HFF-Myc (cell line): ENCODE data around the gene BRF1.

Experiments
- DNase-seq: peaks from one replicate; pipeline ENCODE4 v3.0.0-alpha.2; 2011; ENCODE audit warnings: low read depth; ENCODE audit errors: extremely low read depth
- H3K4me3 ChIP-seq: replicated peaks from 2 replicates; pipeline ENCODE4 v1.5.1; 2011; ENCODE audit warnings: low read depth, mild to moderate bottlenecking, control low read depth, low read length
- CTCF ChIP-seq: IDR thresholded peaks from 2 replicates; pipeline ENCODE4 v1.5.1; 2012; ENCODE audit warnings: mild to moderate bottlenecking, low read depth, low read length, control low read depth; ENCODE audit errors: missing control alignments

BRF1 gene

GRCh38 chr14:105197211-105197641 lies 103.6 kb downstream of the BRF1 start:
- TF ChIP-seq CTCF = no peak
- DNase-seq = peak; percentile 27
- no peak overlapping the region for H3K4me3 ChIP-seq

GRCh38 chr14:105196265-105196960 lies 104.4 kb downstream of the BRF1 start:
- TF ChIP-seq CTCF = no peak
- no peak for DNase-seq
- no peak overlapping the region for H3K4me3 ChIP-seq

GRCh38 chr14:105195522-105196264 lies 105.1 kb downstream of the BRF1 start:
- TF ChIP-seq CTCF = no peak
- H3K4me3 ChIP-seq = no peak overlapping the region
- DNase-seq = no peak

- H3K4me3 ChIP-seq = no peak overlapping the region
- DNase-seq = no peak
- TF ChIP-seq CTCF = no peak
Measured at GRCh38 chr14:105195051-105195450, 105.8 kb downstream of the BRF1 start.

- no peak for TF ChIP-seq CTCF
- DNase-seq = no peak
Measured at GRCh38 chr14:105193916-105194782, 106.7 kb downstream of the BRF1 start.

GRCh38 chr14:105192866-105193731 lies 107.7 kb downstream of the BRF1 start:
- DNase-seq = no peak
- no peak for TF ChIP-seq CTCF
- no peak overlapping the region for H3K4me3 ChIP-seq

More at GRCh38 chr14:105193916-105194782, 106.7 kb downstream of the BRF1 start:
- no peak overlapping the region for H3K4me3 ChIP-seq
